IPS-18c (cell line): Measurements from ENCODE around the gene C11orf58.

Experiments used
- H3K4me3 ChIP-seq: 2 replicates; pipeline ENCODE4 v1.7.0; 2013; ENCODE audit warnings: low read depth, mild to moderate bottlenecking, low read length, moderate library complexity; ENCODE audit not compliant: insufficient read depth
- H3K9me3 ChIP-seq: one replicate; pipeline ENCODE4 v1.6.1; 2013; ENCODE audit warnings: mild to moderate bottlenecking, low read length, moderate library complexity; ENCODE audit not compliant: control insufficient read depth, insufficient read depth

Gene C11orf58

GRCh38 chr11:16738193-16738946, at the start of gene C11orf58:
TSS of gene C11orf58 (plus strand) at chr11:16738647. CDS start at chr11:16738779, 132 bp downstream.
- Histone ChIP-seq H3K9me3 (no peaks in the 10 kb centered on the region), H3K4me3 (peak within 1 kb of the TSS; percentile 95)

GRCh38 chr11:16690086-16690485, 48.4 kb upstream of the C11orf58 start:
- Histone ChIP-seq H3K4me3 (no peak overlapping the region), H3K9me3 (no peaks in the 10 kb centered on the region)

DNA sequence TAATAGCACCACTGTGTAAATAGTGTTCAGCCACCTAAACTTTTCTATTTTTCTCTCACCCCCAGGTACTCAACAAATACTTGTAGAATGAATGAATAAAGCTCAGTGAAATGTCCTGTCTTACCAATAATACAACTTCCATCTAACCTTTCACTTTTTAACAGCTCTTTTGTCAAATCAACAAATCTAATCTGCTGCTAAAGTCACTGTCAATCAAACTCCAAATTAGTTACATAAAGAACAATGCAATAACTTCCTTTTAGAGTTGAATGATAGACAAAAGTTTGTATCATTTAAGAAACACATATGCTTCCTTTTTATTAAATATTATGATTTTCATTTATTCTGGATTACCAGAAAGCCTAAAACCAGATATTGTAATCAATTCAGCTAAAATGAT, 34.7 kb upstream of the C11orf58 start:
- Histone ChIP-seq H3K9me3 (no peaks in the 10 kb centered on the region), H3K4me3 (no peak overlapping the region)

DNA sequence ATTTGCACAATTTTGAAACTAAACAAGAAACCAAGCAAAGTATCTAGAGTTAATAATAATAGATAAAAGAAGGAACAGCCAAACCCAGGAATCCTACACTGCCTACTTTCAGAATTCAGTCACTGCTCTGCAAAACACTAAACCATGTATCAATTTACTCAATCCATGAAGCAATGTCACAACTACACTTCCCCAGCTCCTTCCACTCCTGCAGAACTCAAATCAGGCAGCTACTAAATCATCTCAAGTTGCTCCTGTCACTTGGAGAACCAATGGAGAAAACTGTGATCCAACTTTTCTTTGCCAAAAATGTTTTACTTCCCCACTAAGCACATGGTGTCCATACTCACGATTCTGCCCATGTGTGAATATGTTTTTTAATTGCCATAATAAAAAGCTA, 24.9 kb upstream of the C11orf58 start:
- Histone ChIP-seq H3K9me3 (no peaks in the 10 kb centered on the region), H3K4me3 (no peak overlapping the region)

- no peaks in the 10 kb centered on the region for H3K9me3 ChIP-seq
- H3K4me3 ChIP-seq, result no peak overlapping the region
Observed at GRCh38 chr11:16722581-16723344, 15.7 kb upstream of the C11orf58 start.

- no peak overlapping the region for H3K4me3 ChIP-seq
- H3K9me3 ChIP-seq, result no peaks in the 10 kb centered on the region
Observed at GRCh38 chr11:16727806-16728205, 10.6 kb upstream of the C11orf58 start.

DNA sequence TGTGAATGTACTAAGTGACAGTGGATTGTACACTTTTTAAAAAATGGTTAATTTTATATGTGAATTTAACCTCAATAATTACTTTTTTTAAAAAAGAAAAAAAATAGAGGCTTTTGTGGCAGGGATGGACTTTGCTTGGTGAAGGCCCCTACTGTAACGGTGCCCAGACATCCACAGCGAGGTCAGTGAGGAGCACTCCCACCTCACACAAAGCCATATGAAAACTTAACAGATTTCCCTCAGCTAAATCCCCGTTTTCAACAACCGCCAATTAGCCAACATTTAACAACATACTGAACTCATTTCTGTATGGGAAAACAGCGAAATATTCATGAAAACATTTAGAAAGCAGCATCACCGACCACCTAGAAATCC, 642 bp upstream of the C11orf58 start:
- Histone ChIP-seq H3K9me3 (no peaks in the 10 kb centered on the region), H3K4me3 (peak overlapping the region; percentile 95)

DNA sequence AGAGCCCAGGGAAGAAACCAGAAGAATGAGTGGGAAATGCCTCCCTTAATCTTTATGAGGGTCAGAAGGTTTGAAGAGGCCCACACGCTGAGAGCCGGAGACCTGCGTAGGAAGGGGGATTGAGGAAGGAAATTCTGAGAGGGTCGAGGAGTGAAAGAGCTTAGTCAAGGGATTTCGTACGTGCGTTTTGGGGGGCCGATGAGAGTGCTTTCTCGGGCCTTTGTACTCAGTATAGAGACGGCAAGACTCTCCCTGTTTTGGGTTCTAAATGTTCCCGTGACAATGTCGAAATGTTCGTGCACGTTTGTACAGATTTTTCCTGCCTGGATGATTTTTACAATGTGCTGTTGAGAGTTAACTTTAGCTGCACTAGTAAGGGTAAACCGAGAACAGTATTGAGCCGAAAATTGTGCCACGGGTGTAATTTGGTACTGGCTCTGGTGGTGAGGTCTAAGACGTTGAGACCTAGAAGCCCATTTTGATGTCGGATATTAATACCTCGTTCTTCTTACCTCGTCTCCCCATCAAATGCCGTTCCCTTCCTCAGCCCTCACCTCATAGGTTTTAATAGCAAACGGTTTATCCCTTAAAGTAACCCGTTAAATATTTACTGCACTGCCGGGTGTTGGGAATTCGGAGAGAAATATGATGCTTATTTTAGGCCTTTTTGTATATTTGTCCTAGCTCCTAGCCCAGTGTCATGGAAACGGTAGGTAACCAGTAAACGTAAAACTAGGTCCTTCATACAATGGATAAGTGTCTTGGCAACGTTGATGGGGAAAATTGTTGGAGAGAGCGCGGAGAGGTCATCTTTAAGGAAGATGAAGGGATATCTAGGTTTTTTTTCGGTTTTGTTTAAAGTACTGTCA, 734 bp downstream of the C11orf58 start:
- H3K4me3 ChIP-seq, result peak overlapping the region; percentile 95

DNA sequence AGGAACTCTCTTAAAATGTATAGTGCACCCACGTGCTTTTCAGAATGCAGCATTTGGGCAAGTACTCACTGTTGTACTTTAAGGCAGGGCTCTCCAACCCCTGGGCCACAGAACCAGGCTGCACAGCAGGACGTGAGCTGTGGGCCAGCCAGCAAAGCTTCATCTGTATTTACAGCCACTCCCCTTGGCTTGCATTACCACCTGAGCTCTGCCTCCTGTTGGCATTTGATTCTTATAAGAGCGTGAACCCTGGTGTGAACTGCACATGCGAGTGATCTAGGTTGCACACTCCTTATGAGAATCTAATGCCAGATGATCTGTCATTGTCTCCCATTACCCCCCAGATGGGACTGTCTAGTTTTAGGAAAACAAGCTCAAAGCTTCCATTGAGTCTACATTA, 3.0 kb downstream of the C11orf58 start:
- Histone ChIP-seq H3K9me3 (no peaks in the 10 kb centered on the region), H3K4me3 (no peak overlapping the region)

More for the DNA sequence above, 734 bp downstream of the C11orf58 start:
- no peaks in the 10 kb centered on the region for H3K9me3 ChIP-seq

GRCh38 chr11:16743478-16743877, 5.0 kb downstream of the C11orf58 start:
- Histone ChIP-seq H3K4me3 (no peak overlapping the region), H3K9me3 (no peaks in the 10 kb centered on the region)

GRCh38 chr11:16744128-16744725, 5.8 kb downstream of the C11orf58 start:
- H3K4me3 ChIP-seq, result no peak overlapping the region

GRCh38 chr11:16745950-16746605, 7.6 kb downstream of the C11orf58 start:
- Histone ChIP-seq H3K4me3 (no peak overlapping the region), H3K9me3 (no peaks in the 10 kb centered on the region)

More at GRCh38 chr11:16744128-16744725, 5.8 kb downstream of the C11orf58 start:
- no peaks in the 10 kb centered on the region for H3K9me3 ChIP-seq

DNA sequence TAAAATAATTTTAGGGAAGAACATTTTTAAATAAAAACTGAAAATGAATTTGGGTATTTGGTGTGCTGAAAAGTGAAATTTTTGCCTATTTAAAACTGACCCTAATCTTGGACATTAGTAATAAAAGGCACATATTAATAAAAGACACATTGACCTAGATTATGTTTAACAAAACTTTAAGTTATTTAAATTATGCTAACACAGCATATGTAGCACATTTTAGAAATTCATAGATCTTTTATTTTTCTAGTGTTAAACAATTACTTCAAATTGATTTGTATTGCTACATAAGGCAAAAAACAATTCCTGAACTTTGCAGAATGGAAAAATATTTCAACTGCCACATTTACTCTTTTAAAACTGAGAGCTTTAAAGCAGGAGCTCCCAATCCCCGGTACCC, 10.6 kb downstream of the C11orf58 start:
- H3K9me3 ChIP-seq, result no peaks in the 10 kb centered on the region
- H3K4me3 ChIP-seq, result no peak overlapping the region

DNA sequence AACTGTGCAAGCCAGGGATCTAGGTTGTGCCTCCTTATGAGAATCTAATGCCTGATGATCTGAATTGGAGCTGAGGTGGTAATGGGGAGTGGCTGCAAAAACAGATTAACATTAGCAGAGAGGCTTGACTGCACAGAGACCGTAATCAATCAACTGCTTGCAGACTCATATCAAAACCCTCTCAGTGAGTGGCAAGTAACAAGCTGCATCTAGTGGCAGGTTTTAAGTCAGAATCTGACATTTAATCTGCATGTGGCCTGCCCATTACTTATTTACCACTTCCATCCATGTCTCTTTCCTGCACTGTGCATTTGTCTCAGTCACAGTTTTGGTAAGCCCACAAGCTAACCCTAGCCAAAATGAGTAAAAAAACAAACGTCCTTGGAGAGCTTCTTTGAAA, 11.2 kb downstream of the C11orf58 start:
- Histone ChIP-seq H3K4me3 (no peak overlapping the region), H3K9me3 (no peaks in the 10 kb centered on the region)

- H3K9me3 ChIP-seq, result no peaks in the 10 kb centered on the region
- no peak overlapping the region for H3K4me3 ChIP-seq
Observed at GRCh38 chr11:16750417-16750816, 12.0 kb downstream of the C11orf58 start.

GRCh38 chr11:16758382-16759024, 20.1 kb downstream of the C11orf58 start:
- H3K9me3 ChIP-seq, result peaks cover 2% of the 10 kb centered on the region
- no peak overlapping the region for H3K4me3 ChIP-seq
